ENCODE results near the gene PJA2.

Gene PJA2

DNA sequence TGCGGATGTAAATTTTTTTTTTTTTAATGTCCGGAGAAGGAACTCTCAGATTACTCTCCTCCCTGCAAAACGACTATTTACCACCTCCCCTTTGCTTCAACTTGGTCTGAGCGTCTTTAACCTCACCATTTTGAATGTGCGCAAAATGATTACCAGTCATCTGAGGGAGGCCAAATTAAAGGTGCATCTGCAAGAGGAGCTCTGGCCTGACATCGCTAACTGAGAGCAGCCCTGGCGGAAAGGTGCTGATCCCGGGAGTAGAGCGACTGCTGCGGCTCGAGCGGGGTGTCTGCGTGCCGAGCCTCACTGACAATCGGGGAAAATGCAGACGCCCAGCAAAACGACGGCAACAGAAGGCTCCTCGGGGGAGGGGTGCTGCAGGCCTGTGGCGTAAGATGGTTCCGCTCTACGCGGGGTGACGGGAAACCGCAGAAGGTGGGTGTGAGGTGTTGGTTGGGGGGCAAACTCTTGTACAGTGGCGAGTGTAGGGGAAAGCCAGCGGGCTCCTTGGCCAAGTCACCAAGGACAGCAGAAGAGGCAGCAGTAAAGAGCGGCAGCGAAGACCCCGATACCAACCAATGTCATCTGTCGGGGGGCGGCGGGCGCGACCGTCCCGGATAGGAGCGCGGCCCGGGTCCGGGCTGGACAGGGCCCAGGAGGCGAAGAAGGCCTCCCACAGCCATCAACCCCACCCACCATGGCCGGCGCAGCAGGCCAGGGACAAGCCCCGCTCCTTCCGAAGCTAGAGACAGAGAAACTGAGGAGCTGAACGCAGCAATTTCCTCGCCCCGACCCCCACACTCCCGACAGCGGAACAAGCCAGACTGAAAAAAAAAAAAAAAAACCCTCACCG lies 557 bp downstream of the PJA2 start:
- DNase-seq = peak; percentile 76

DNA sequence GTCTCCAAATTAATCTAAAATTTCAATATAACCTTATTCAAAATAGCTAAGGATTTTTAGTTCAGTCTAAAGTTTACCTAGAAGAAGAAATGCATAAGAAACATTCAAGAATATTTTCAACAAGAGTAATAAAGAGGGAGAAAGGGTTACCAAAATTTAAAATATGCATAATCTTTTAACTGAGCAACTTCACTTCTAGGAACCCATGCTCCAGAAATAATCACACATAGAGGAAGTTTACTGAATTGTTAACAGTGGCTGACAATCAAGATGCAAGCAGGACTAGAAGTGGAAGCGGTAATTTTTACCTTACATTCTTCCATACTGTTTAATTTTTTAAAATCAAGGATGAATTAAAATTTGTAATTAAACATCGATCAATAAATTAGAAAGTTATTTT lies 1.9 kb downstream of the PJA2 start:
- DNase-seq = no peak

DNA sequence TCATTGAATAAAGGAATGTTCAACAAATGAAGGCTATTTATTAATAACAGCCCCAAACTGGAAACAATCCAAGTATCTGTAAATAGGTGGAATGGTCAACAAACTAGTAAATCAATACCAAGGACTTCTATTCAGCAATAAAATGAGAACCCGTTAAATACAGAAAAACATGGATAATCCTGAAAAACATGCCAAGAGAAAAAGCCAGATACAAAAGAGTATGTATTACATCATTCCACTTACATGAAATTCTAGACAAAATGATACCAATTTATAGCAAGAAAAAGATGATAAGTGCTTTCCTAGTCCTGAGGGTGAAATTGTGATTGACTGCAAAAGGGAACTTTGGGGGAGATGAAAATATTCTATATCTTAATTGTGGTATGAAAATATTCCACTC lies 3.1 kb downstream of the PJA2 start:
- DNase-seq = no peak

DNA sequence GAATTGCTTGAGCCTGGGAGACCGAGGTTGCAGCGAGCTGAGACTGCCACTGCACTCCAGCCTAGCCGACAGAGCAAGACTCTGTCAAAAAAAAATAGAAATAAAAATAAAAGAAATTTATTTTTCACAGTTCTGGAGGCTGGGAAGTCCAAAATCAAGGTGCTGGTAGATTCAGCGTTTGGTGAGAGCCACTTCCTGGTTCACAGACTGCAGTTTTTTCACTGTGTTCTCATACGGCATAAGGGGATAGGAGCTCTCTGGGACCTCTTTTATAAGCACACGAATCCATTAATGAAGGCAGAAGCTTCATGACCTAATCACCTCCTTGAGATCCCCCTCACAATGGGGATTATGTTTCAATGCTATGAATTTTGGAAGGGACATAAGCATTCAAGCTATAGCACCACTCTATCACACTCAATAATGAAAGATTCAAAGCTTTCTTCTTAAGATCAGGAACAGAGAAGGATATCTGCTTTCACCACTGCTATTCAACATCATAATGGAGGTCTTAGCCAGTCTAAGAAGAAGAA lies 5.3 kb downstream of the PJA2 start:
- no peak for DNase-seq

GRCh38 chr5:109403469-109403868 lies 6.3 kb downstream of the PJA2 start:
- no peak for DNase-seq

- DNase-seq = peak; percentile 11
Observed at GRCh38 chr5:109399092-109399759, 10.5 kb downstream of the PJA2 start.

- DNase-seq = no peak
Observed at GRCh38 chr5:109396965-109397364, 12.8 kb downstream of the PJA2 start.

GRCh38 chr5:109394806-109395205 lies 15.0 kb downstream of the PJA2 start:
- DNase-seq = peak; percentile 12

DNA sequence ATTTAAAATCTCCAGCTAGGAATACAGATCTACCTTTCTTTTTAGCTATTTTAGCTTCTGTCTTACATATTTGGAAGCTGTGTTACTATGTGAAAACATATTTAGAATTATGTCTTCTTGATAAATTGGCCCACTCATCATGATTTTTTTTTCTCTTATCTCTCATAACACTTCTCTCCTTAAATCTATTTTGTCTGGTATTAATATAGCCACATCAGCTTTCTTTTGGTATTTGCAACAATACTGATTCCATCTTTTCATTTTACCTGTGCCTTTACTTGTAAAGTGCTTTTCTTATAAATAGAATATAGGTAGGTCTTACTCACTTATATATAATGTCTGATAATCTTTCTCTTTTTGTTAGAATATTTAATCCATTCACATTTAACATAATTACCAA lies 19.6 kb downstream of the PJA2 start:
- DNase-seq = no peak

- DNase-seq = no peak
Observed at GRCh38 chr5:109388407-109388806, 21.4 kb downstream of the PJA2 start.

DNA sequence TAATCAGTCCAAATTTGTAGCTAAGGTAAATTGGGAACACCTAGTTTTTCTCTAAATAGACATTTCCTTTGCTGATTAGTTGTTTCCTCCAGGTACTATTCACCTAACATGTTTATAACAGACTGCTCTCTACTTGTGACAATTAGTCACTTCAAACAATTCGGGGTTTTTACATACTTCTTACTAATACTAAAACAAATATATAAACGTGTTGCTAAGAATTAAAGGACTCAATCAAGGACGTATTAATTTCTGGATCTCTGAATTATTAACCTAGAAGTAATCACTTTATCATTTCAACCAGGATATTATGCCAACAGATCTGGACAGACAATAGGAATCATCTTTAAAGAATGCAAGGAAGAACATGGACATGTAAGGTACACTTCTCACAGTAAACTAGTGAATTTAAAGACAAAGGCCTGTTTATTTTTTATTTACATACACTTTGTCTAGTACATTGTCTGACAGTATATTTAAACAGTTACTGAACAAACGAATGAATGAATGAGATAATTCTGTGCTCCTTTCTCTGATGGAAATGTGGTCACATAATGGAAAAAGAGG lies 22.3 kb downstream of the PJA2 start:
- DNase-seq = no peak

- no peak for DNase-seq
Observed at GRCh38 chr5:109378095-109378494, 31.7 kb downstream of the PJA2 start.

- no peak for DNase-seq
Observed at GRCh38 chr5:109374625-109375024, 35.1 kb downstream of the PJA2 start.

DNA sequence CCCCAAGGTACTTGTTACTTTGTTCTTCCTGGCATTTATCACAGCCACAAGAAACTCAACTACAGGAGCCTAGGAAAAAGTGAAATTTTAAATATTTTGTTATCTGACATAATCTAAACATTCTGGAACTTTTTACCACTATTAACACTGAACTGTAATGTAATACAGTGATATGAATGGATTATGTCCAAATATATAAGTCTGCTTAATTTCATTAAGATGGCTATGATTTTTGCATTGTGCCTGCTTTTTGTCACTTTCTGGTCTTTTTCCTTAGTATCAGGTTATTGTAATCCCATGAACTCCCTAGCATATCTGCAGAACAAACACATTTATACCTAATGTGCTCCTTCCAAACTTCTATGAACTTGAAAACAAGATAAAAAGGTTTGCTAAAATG lies 35.8 kb downstream of the PJA2 start:
- no peak for DNase-seq

DNA sequence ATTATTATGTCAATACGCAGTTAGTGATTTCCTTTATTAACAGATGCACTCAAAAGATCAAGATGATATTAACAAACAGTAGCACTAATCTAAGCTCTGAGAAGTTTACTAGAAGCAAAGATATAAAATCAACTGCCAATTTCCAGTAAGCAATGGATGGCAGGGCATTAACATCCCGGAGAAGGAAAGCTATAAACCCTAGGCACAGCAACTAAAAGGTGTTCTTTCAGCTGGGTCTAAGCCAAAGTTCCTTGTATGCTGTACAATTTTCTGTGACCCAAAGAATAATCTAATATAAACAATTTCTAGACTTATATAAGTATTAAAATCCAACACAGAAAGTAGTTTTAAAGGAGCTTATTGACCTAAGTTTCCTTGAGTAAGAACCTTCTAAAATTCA lies 39.4 kb downstream of the PJA2 start:
- no peak for DNase-seq

DNA sequence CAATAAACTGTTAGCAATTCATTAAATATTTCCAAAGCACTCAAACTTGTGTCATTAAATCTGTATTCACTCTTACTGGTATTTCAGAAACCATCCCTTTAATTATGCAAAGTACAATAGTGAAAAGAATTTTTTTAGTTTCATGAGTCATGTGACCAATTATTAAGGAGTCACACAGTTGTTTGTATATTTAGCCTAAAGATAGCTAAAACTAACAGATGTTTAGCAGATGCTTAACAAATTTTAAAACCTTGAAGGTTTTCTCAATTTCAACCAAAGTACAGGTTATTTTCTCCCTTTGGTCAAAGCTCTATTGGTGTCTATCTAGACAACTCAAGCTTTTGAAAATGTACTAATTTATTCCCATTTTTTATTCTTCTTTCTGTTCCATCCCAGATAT lies 44.1 kb downstream of the PJA2 start:
- DNase-seq = no peak

DNA sequence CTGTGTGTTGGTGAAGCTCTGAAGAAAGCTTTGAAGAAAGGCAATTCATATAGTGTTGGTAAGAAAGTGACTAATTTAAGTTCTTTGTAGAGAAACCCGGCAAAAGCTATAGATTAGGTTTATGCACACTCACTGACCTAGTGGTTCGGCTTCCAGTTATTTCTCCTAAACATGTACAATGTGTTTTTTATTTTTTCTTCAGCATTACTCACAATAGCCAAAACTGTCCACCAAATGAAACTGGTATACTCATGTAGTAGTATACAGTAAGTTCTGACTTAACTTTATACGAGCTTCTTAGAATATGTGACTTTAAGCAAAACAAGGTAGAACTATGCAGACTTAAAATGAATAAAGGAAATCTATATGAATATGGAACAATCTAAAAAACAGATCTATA lies 44.8 kb downstream of the PJA2 start:
- no peak for DNase-seq

DNA sequence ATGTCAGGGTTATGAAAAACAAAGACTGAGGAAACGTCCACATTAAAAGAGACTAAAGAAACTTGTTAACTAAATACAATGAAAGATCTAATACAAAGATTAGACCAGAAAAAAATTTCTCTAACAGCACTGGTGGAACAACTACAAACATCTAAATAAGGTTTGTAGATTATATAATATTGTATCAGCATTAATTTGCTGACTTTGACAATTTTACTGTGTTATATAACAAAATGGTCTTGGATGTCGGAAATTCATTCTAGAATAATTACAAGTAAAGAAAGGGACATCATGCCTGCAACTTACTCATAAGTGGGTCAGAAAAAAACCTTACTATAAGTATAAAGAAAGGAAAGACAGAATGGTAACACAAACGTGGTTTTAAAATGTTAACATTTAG lies 50.1 kb downstream of the PJA2 start:
- DNase-seq = no peak

DNA sequence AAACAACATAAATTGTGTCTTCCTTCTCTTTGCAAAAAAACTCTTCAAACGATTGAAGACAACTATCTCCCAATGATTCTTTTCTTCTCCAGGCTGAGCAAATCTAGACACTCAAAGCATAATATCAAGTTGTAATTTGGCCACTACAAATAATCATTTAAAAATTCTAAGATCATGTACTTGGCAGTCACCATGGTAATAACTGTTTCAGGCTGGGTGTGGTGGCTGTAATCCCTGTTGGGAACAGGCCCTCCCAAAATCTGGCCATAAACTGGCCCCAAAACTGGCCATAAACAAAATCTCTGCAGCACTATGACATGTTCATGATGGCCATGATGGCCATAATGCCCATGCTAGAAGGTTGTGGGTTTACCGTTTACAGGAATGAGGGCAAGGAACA lies 52.0 kb downstream of the PJA2 start:
- DNase-seq = no peak

- DNase-seq = no peak
Observed at GRCh38 chr5:109354761-109355160, 55.0 kb downstream of the PJA2 start.

DNA sequence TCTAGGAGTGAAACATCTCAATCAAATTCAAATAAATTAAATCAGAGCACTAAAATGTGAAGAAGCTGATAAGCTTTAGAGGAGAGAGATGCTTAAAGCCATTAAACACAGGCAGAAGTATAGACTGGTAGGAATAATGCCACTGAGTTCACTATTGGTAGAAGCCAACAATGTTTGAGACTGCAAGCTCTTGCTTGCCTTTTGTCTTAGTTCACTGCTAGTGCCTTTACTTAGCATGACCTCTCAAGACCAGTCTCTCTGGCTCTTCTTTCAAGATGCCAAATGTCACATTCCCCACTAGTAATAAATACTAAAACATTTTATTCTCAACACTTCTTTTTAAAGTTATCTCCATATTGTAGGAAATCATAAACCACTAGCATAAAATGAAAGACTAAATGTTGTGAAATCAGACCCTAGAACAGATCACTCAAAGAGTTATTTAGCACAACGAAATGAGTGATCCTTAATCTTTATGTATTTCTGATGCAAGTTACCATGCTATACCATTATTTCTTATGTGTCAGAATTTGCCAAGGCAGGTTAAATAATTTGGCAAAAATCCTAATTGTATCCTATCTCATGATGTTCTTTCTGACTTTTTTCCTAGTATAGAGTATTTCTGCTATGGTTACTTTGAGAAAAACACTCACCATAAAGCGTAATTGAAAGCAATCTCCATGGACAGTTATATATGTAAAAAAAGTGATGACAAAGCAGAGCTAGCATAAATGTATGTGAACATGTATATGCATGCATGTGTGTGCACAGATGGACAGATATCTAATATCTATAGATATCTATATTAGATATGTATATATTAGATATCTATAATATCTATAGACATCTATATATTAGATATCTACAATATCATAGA lies 57.5 kb downstream of the PJA2 start:
- no peak for DNase-seq

DNA sequence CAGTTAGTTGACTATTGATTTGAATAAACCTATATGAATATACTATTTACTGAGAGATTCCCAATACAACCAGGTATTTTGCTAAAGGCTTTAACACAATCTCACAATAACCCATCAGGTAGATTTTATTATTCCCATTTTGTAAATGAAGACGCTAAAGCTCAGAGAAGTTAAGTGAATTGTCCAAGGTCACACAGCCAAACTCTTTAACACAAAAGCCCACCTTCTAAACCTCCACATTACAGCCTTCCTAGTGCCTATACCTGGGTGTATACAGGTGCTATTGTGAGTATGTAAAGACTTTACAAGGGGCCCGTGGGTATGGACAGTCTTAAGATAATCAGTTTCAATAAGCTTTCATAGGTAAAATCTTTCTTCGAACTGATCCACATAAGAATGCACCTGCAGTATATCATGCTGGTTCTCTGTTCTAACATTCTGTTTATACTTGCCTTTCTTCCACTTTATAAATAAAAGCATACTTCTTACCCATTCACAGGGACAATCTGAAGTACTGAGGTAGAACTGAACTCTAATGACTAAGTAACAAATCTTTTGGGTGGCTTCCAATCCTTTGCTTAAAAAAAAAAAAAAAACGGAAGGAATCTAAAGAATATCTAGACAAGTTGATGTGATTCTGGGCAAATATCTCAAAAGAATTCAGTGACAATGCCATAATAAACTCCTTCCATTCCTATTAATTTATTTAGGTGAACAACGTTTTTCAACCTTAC lies 59.1 kb downstream of the PJA2 start:
- DNase-seq = peak; percentile 23

All from fibroblast of skin of abdomen (primary cell).